GM19463 (cell line): ENCODE results near the gene SLC9B2.

Source experiments
- ATAC-seq: cut with Tn5 transposase; IDR thresholded peaks from one replicate; pipeline ENCODE4 v1.9.1; 2021; ENCODE audit warnings: mild to moderate bottlenecking, moderate library complexity; ENCODE audit not compliant: unreplicated experiment

The SLC9B2 gene

GRCh38 chr4:103075894-103076746, 441 bp downstream of the SLC9B2 start:
- peak; percentile 44 for ATAC-seq

- no peak for ATAC-seq
These were observed 1.1 kb downstream of the SLC9B2 start for GRCh38 chr4:103075435-103075893.

GRCh38 chr4:103074744-103075434, 1.7 kb downstream of the SLC9B2 start:
- peak; percentile 29 for ATAC-seq

- ATAC-seq: no peak
These were observed 2.6 kb downstream of the SLC9B2 start for GRCh38 chr4:103073792-103074438.

GRCh38 chr4:103067841-103068547, 8.6 kb downstream of the SLC9B2 start:
- ATAC-seq: no peak

- ATAC-seq: no peak
These were observed 16.0 kb downstream of the SLC9B2 start for GRCh38 chr4:103060453-103061148.

- no peak for ATAC-seq
These were observed 22.5 kb downstream of the SLC9B2 start for GRCh38 chr4:103054030-103054429.

GRCh38 chr4:103052779-103053178, 23.8 kb downstream of the SLC9B2 start:
- no peak for ATAC-seq

- no peak for ATAC-seq
These were observed 24.4 kb downstream of the SLC9B2 start for GRCh38 chr4:103052145-103052544.

- no peak for ATAC-seq
These were observed 25.7 kb downstream of the SLC9B2 start for GRCh38 chr4:103050736-103051436.

- ATAC-seq: peak; percentile 90
These were observed 29.9 kb downstream of the SLC9B2 start for GRCh38 chr4:103046416-103047290.

- no peak for ATAC-seq
These were observed 32.4 kb downstream of the SLC9B2 start for GRCh38 chr4:103044183-103044582.

GRCh38 chr4:103036169-103036568, 40.4 kb downstream of the SLC9B2 start:
- ATAC-seq: no peak

- ATAC-seq: no peak
These were observed 44.0 kb downstream of the SLC9B2 start for GRCh38 chr4:103032574-103032973.

GRCh38 chr4:103030791-103031190, 45.8 kb downstream of the SLC9B2 start:
- no peak for ATAC-seq

- no peak for ATAC-seq
These were observed 47.3 kb downstream of the SLC9B2 start for GRCh38 chr4:103029300-103029699.

GRCh38 chr4:103026868-103027267, 49.7 kb downstream of the SLC9B2 start:
- ATAC-seq: no peak

- no peak for ATAC-seq
These were observed 51.6 kb downstream of the SLC9B2 start for GRCh38 chr4:103024996-103025395.

GRCh38 chr4:103021120-103021519, 55.4 kb downstream of the SLC9B2 start:
- no peak for ATAC-seq
